H1 (cell line): ENCODE data around the gene ZNF433. TPM values are rescaled to one million over a fixed set of nuclear protein-coding genes. Genes with fewer than 3 reads are reported as not detected.

Experiments
- CTCF ChIA-PET: fragments of 300-600 bp; sonication (Branson Sonifier 250); formaldehyde crosslinking; loops from one replicate; lab custom pipeline; 2021; ENCODE audit not compliant: partially characterized antibody; lab: Charles Lee
- POLR2A ChIA-PET: fragments of 300-600 bp; sonication (Branson Sonifier 250); formaldehyde crosslinking; loops from one replicate; lab custom pipeline; 2021; ENCODE audit warnings: inconsistent platforms; ENCODE audit not compliant: partially characterized antibody; lab: Charles Lee
- DNase-seq, 2 experiments: peaks; one replicate each; pipeline versions ENCODE4 v3.0.0 to v3.0.0-alpha.2; 2010 to 2022; ENCODE audit warnings: low spot score in 2 of 2, low read depth in 1 of 2, mixed read lengths in 1 of 2
- FAIRE-seq: peaks from 2 replicates; lab custom pipeline; 2011; peaks lifted over from hg19 to GRCh38; lab: Jason Lieb, UNC
- H2AFZ ChIP-seq: 2 replicates; pipeline ENCODE4 v1.8.1; 2012; ENCODE audit warnings: low read length, inconsistent platforms
- H2AK5ac ChIP-seq: 2 replicates; pipeline ENCODE4 v1.6.1; 2013; ENCODE audit warnings: low read depth, low read length
- H2BK120ac ChIP-seq: replicated peaks from 2 replicates; pipeline ENCODE3; 2013; ENCODE audit warnings: low read depth, low read length, inconsistent platforms
- H2BK12ac ChIP-seq: 2 replicates; pipeline ENCODE4 v1.6.1; 2013; ENCODE audit warnings: low read depth, low read length
- H2BK15ac ChIP-seq: 2 replicates; pipeline ENCODE4 v1.6.1; 2013; ENCODE audit warnings: low read length
- H2BK20ac ChIP-seq: 2 replicates; pipeline ENCODE4 v1.6.1; 2013; ENCODE audit warnings: low read length
- H2BK5ac ChIP-seq: 2 replicates; pipeline ENCODE4 v1.6.1; 2013; ENCODE audit warnings: low read depth, low read length
- H3K14ac ChIP-seq: 2 replicates; pipeline ENCODE4 v1.6.1; 2013; ENCODE audit warnings: inconsistent platforms; ENCODE audit not compliant: insufficient read length
- H3K18ac ChIP-seq: 2 replicates; pipeline ENCODE4 v1.6.1; 2013; ENCODE audit warnings: low read length; ENCODE audit errors: extremely low read depth
- H3K23ac ChIP-seq: 2 replicates; pipeline ENCODE4 v1.6.1; 2013; ENCODE audit warnings: inconsistent platforms; ENCODE audit not compliant: insufficient read length
- H3K23me2 ChIP-seq: 2 replicates; pipeline ENCODE4 v1.6.1; 2013; ENCODE audit warnings: low read depth, low read length
- H3K27ac ChIP-seq: 2 replicates; pipeline ENCODE4 v1.6.1; 2011; ENCODE audit warnings: low read depth, low read length, inconsistent platforms
- H3K27me3 ChIP-seq, 4 experiments: replicated peaks in 1 of 4; 1 replicate in 1 of 4; 2 replicates in 3 of 4; pipeline versions ENCODE4 v1.6.1 to v1.8.1; 2011 to 2013; ENCODE audit warnings: low read length in 3 of 4, mild to moderate bottlenecking in 3 of 4, inconsistent platforms in 2 of 4, mixed read lengths in 2 of 4, moderate library complexity in 1 of 4; ENCODE audit not compliant: control insufficient read depth in 3 of 4, insufficient read depth in 3 of 4; ENCODE audit errors: extremely low read depth in 1 of 4
- H3K36me3 ChIP-seq, 4 experiments: 2 replicates each; pipeline versions ENCODE4 v1.6.1 to v1.8.1; 2011 to 2013; ENCODE audit warnings: mild to moderate bottlenecking in 4 of 4, low read length in 3 of 4, moderate library complexity in 2 of 4, control low read depth in 1 of 4, inconsistent platforms in 1 of 4; ENCODE audit not compliant: insufficient read depth in 4 of 4, control insufficient read depth in 2 of 4
- H3K4ac ChIP-seq: replicated peaks from 2 replicates; pipeline ENCODE3; 2013; ENCODE audit warnings: low read length, low read depth, mixed read lengths, inconsistent platforms; ENCODE audit not compliant: insufficient read length
- H3K4me1 ChIP-seq, 4 experiments: replicated peaks in 1 of 4; 1 replicate in 1 of 4; 2 replicates in 3 of 4; pipeline versions ENCODE4 v1.6.1 to v1.8.1; 2011 to 2013; ENCODE audit warnings: low read length in 3 of 4, inconsistent platforms in 2 of 4, mixed read lengths in 1 of 4; ENCODE audit not compliant: insufficient read depth in 4 of 4, control insufficient read depth in 3 of 4
- H3K4me2 ChIP-seq, 2 experiments: 2 replicates each; pipeline versions ENCODE4 v1.6.1 to v1.8.1; 2011 to 2013; ENCODE audit warnings: low read depth in 2 of 2, low read length in 2 of 2, control low read depth in 1 of 2, inconsistent platforms in 1 of 2, mild to moderate bottlenecking in 1 of 2; ENCODE audit not compliant: insufficient read depth in 1 of 2
- H3K4me3 ChIP-seq, 4 experiments: fragments of 200-600, 300-600 bp in 1 of 4; sonication (generic), shearing (Covaris generic), sonication (Bioruptor Twin) in 1 of 4; 2 replicates each; pipeline versions ENCODE4 v1.5.1 to v1.8.1; 2011 to 2016; ENCODE audit warnings: low read length in 4 of 4, low read depth in 3 of 4, control low read depth in 2 of 4, inconsistent platforms in 2 of 4, mild to moderate bottlenecking in 2 of 4, mixed read lengths in 1 of 4, moderate library complexity in 1 of 4; ENCODE audit not compliant: insufficient read depth in 2 of 4; ENCODE audit errors: extremely low read depth in 1 of 4
- H3K56ac ChIP-seq: replicated peaks from 2 replicates; pipeline ENCODE3; 2013; ENCODE audit warnings: low read depth, mild to moderate bottlenecking, mixed read lengths, low read length, inconsistent platforms; ENCODE audit not compliant: insufficient read length
- H3K79me1 ChIP-seq: 2 replicates; pipeline ENCODE4 v1.6.1; 2013; ENCODE audit warnings: low read depth, low read length, control low read depth
- H3K79me2 ChIP-seq, 2 experiments: 2 replicates each; pipeline versions ENCODE4 v1.6.1 to v1.8.1; 2012 to 2013; ENCODE audit warnings: low read length in 2 of 2, mild to moderate bottlenecking in 2 of 2, inconsistent platforms in 1 of 2; ENCODE audit not compliant: insufficient read depth in 2 of 2, control insufficient read depth in 1 of 2
- H3K9ac ChIP-seq, 4 experiments: replicated peaks in 1 of 4; 1 replicate in 1 of 4; 2 replicates in 3 of 4; pipeline versions ENCODE4 v1.6.1 to v1.8.1; 2011 to 2013; ENCODE audit warnings: low read depth in 3 of 4, low read length in 3 of 4, control low read depth in 2 of 4, mild to moderate bottlenecking in 2 of 4, moderate library complexity in 2 of 4, inconsistent platforms in 1 of 4; ENCODE audit errors: extremely low read depth in 1 of 4
- H3K9me3 ChIP-seq, 2 experiments: 2 replicates each; pipeline versions ENCODE4 v1.6.1 to v1.8.1; 2012 to 2013; ENCODE audit warnings: mild to moderate bottlenecking in 2 of 2, moderate library complexity in 2 of 2, control low read depth in 1 of 2, inconsistent platforms in 1 of 2, low read depth in 1 of 2, low read length in 1 of 2, mixed read lengths in 1 of 2; ENCODE audit not compliant: insufficient read depth in 2 of 2
- H4K20me1 ChIP-seq, 2 experiments: replicated peaks in 1 of 2; 2 replicates each; pipeline versions ENCODE3 to v1.8.1; 2011 to 2013; ENCODE audit warnings: inconsistent platforms in 2 of 2, low read length in 2 of 2, mild to moderate bottlenecking in 1 of 2; ENCODE audit not compliant: insufficient read depth in 2 of 2, control insufficient read depth in 1 of 2
- H4K5ac ChIP-seq: 2 replicates; pipeline ENCODE4 v1.6.1; 2013; ENCODE audit warnings: low read length, low read depth, mixed read lengths, inconsistent platforms; ENCODE audit not compliant: insufficient read length
- H4K8ac ChIP-seq: 2 replicates; pipeline ENCODE4 v1.8.0; 2013; ENCODE audit warnings: mild to moderate bottlenecking, moderate library complexity, low read length, inconsistent platforms; ENCODE audit not compliant: insufficient read depth; ENCODE audit errors: extremely low read depth
- H4K91ac ChIP-seq: replicated peaks from 2 replicates; pipeline ENCODE3; 2013; ENCODE audit warnings: low read length, mixed read lengths, inconsistent platforms; ENCODE audit not compliant: insufficient read length
- BCL11A ChIP-seq, 2 experiments: IDR thresholded peaks; one replicate each; pipeline ENCODE4 v1.6.1; 2011; ENCODE audit warnings: low read depth in 2 of 2, low read length in 2 of 2, mild to moderate bottlenecking in 2 of 2
- SIX5 ChIP-seq: IDR thresholded peaks from 2 replicates; pipeline ENCODE4 v1.6.1; 2011; ENCODE audit warnings: mild to moderate bottlenecking, low read depth, low read length
- TCF12 ChIP-seq: IDR thresholded peaks from 2 replicates; pipeline ENCODE4 v1.6.1; 2011; ENCODE audit warnings: low read depth, mild to moderate bottlenecking, low read length
- WGBS, 2 experiments: shearing (Covaris generic) in 1 of 2; methylation state at CpG; one replicate each; pipeline versions ENCODE4 v1.1.6 to v1.1.7; 2013 to 2015; ENCODE audit warnings: low lambda C conversion rate in 2 of 2, mixed read lengths in 2 of 2, inconsistent platforms in 1 of 2, low coverage in 1 of 2, missing lambda C conversion rate in 1 of 2; ENCODE audit not compliant: insufficient replicate concordance in 2 of 2, insufficient coverage in 1 of 2, insufficient read length in 1 of 2; ENCODE audit errors: extremely low coverage in 1 of 2, missing lambda C conversion rate in 1 of 2; 5-methylcytosine and 5-hydroxymethylcytosine counted together
- polyA plus RNA-seq, 7 experiments: library from polyadenylated mRNA; depleted of rRNA in 3 of 7; stranded (reverse) in 5 of 7; unstranded in 2 of 7; fragments of >200 nt in 5 of 7; fragments of 200-250 nt in 2 of 7; gene quantifications; 1 replicate in 5 of 7; 2 replicates in 1 of 7; 4 replicates in 1 of 7; pipeline versions ENCODE4 v1.2.1 to v1.2.3, GENCODE V29; 2011 to 2013; ENCODE audit warnings: missing spikeins in 2 of 7, mixed read lengths in 2 of 7
- total RNA-seq: library from RNA; stranded (reverse); fragmentation: NEBNext Ultra II Directional; extraction: Animal tissue kit (Norgen Biotek cat#: 25700); gene quantifications from 2 replicates; pipeline ENCODE4 v1.2.1, GENCODE V29; 2021
- TF ChIP-seq, protein P1 (sequence below): IDR thresholded peaks from 2 replicates; pipeline ENCODE4 v1.6.1; 2012; ENCODE audit warnings: inconsistent platforms

Gene ZNF433
- total and polyA plus RNA-seq, 2 of the 8 experiments (the other 6 are each of a cell fraction or from before 2014, with no cell fraction given), result 0.68 to 1.8 TPM

DNA sequence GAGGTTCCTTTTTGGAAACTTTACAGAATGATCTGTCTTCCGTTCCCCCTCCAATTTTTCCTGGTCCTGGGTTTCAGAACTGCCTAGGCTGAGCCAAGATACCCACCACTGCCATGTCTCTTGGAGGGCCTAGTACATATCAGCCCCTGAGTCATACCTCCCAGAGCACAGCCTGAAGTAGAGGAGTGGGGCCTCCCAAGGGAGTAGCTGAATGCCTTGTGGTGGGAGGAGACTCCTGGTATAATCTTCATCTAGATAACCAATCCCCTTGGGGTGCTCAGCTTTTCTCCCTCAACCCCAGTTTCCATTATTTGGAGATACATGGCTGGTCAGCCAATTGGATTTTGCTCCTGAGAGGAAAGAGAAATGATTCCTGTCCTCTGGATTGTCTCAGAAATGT is 40.3 kb downstream of the ZNF433 start:
- Histone ChIP-seq H4K20me1 (peaks cover 4 to 5% of the 10 kb centered on the region in 2 experiments), H3K56ac (no peak overlapping the region)
- POLR2A ChIA-PET, result interaction anchor here (0.6 to 1.1 kb wide), 4 partner anchors 27 to 106 kb away, joined by 3 read pairs; partner anchors contain the start of gene ZNF878

More for the DNA sequence above, 40.3 kb downstream of the ZNF433 start:
- Histone ChIP-seq H3K4me1 (peaks cover 0 to 2% (median 0%) of the 10 kb centered on the region in 4 experiments; a peak in 2 of 7 replicates), H2BK15ac (no peak overlapping the region), H4K91ac (no peak overlapping the region), H3K4ac (no peak overlapping the region), H3K9ac (no peak overlapping the region), H3K18ac (no peak overlapping the region), H4K8ac (no peak overlapping the region), H3K4me2 (no peak overlapping the region), H2BK120ac (no peak overlapping the region), H3K14ac (no peak overlapping the region), H3K9me3 (no peaks in the 10 kb centered on the region; a peak in 1 of 4 replicates), H2BK12ac (no peak overlapping the region), H3K23me2 (no peaks in the 10 kb centered on the region; the same call in 1 of the 2 replicates), H2AFZ (no peak overlapping the region), H4K5ac (no peak overlapping the region), H3K79me1 (peaks cover 13% of the 10 kb centered on the region), H2AK5ac (no peak overlapping the region), H3K23ac (no peak overlapping the region), H3K27ac (no peak overlapping the region), H2BK5ac (no peak overlapping the region), H2BK20ac (no peak overlapping the region), H3K4me3 (no peak overlapping the region), H3K27me3 (no peaks in the 10 kb centered on the region), H3K36me3 (peaks cover 0 to 2% (median 0%) of the 10 kb centered on the region in 4 experiments; a peak in 3 of 8 replicates), H3K79me2 (peaks cover 2 to 88% of the 10 kb centered on the region in 2 experiments; a peak in 3 of 4 replicates)
- DNase-seq, result no peak
- FAIRE-seq, result no peak
- TF ChIP-seq, protein P1, sequence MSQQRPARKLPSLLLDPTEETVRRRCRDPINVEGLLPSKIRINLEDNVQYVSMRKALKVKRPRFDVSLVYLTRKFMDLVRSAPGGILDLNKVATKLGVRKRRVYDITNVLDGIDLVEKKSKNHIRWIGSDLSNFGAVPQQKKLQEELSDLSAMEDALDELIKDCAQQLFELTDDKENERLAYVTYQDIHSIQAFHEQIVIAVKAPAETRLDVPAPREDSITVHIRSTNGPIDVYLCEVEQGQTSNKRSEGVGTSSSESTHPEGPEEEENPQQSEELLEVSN, result no peak
- TF ChIP-seq BCL11A (IDR thresholded peaks at IDR 0.05; ENCODE audit: low read depth in 2 of 2, low read length in 2 of 2), result no peak
- no peak for TF ChIP-seq TCF12
- TF ChIP-seq SIX5, result no peak
- WGBS, 2 experiments, result 83% methylated on average over 1 of the region's 1 CpG; no CpG with 5 or more reads in 1 of the 2 experiments
- CTCF ChIA-PET, result interaction anchor here (1.0 to 13.7 kb wide), 2 partner anchors 70 to 114 kb away, joined by 4 to 144 read pairs; partner anchors contain the start of gene ZNF700
